ENCODE data around the gene STKLD1.
"Not testable (repeated sequence)": the region's sequence is repeated elsewhere in the genome, so short reads cannot be mapped to it uniquely, and the experiment has no call there.

STKLD1 gene

DNA sequence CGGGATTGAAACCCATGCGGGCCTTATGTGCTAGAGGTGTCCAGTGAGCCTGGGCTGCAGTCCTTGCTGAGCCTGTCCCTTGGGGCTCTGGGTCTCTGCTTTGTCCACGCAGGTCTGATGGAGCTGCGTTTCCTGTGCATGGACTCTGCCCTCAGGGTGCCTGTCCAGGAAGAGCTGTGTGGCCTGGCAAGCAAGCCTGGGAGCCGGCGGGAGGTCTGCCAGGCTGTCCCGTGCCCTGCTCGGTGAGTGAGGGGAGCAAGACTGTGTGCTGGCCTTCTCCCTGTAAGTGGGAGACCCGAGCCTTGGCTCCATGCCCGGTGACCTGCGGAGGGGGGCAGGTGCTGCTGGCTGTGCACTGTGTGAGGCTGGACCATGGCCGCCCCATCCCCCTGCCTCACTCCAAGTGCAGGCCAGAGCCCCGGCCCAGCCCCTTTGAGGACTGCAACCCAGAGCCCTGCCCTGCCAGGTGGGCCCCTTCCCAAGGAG lies 72.4 kb downstream of the STKLD1 start:
- Histone ChIP-seq H3K4me3 (ENCODE audit: insufficient read length, low read depth) (no peak overlapping the region), H3K9ac (ENCODE audit: insufficient read length, low read depth) (peak overlapping the region; percentile 1), H3K36me3 (ENCODE audit: insufficient read depth, insufficient read length, low read length) (no peaks in the 10 kb centered on the region), H3K4me1 (ENCODE audit: insufficient read depth, insufficient read length) (peaks cover 7% of the 10 kb centered on the region), H3K9me3 (ENCODE audit: insufficient read depth, low read length) (no peaks in the 10 kb centered on the region), H3K27me3 (ENCODE audit: insufficient read depth, insufficient read length) (no peaks in the 10 kb centered on the region)
- DNase-seq (ENCODE audit: low read depth, low spot score), result no peak
- no peak for TF ChIP-seq YY1 (IDR thresholded peaks at IDR 0.05; ENCODE audit: insufficient read depth, insufficient read length)
- no peak for TF ChIP-seq SUZ12 (IDR thresholded peaks at IDR 0.05; ENCODE audit: extremely low read depth, insufficient read depth, insufficient read length)
- TF ChIP-seq ZNF274 (IDR thresholded peaks at IDR 0.05; ENCODE audit: low read depth, low read length), result no peak

DNA sequence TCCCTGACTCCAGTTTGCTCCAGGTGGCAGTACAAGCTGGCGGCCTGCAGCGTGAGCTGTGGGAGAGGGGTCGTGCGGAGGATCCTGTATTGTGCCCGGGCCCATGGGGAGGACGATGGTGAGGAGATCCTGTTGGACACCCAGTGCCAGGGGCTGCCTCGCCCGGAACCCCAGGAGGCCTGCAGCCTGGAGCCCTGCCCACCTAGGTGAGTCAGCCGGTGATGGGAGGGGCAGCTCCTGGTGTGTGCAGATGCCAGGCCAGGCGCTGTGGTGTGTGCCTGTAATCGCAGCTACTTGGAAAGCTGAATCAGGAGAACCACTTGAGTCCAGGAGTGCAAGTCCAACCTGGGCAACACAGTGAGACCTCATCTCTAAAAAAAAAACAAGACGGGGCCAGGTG lies 73.6 kb downstream of the STKLD1 start:
- Histone ChIP-seq H3K4me3 (ENCODE audit: insufficient read length, low read depth) (no peak overlapping the region), H3K9me3 (ENCODE audit: insufficient read depth, low read length) (no peaks in the 10 kb centered on the region), H3K4me1 (ENCODE audit: insufficient read depth, insufficient read length) (peaks cover 4% of the 10 kb centered on the region), H3K9ac (ENCODE audit: insufficient read length, low read depth) (no peak overlapping the region), H3K27me3 (ENCODE audit: insufficient read depth, insufficient read length) (no peaks in the 10 kb centered on the region), H3K36me3 (ENCODE audit: insufficient read depth, insufficient read length, low read length) (no peaks in the 10 kb centered on the region)
- DNase-seq (ENCODE audit: low read depth, low spot score), result no peak
- TF ChIP-seq SUZ12 (IDR thresholded peaks at IDR 0.05; ENCODE audit: extremely low read depth, insufficient read depth, insufficient read length), result no peak

DNA sequence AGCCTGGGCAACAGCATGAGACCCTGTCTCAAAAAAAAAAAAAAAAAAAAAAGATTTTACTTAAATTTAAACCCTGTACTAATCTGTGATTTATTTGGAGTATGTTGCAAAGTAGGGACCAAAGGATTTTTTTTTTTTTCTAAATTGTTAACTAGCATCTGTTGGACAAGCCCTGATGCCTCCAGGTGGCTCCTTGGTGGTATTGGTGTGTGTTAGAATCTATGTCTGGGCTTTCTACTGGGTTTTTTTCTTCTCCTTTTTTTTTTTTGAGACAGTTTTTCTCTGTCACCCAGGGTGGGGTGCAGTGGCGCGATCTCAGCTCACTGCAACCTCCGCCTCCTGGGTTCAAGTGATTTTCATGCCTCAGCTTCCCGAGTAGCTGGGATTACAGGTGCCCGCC lies 75.7 kb downstream of the STKLD1 start:
- not testable (repeated sequence) for H3K9ac ChIP-seq (ENCODE audit: insufficient read length, low read depth); H3K27me3 ChIP-seq (ENCODE audit: insufficient read depth, insufficient read length); H3K9me3 ChIP-seq (ENCODE audit: insufficient read depth, low read length); DNase-seq (ENCODE audit: low read depth, low spot score); H3K4me3 ChIP-seq (ENCODE audit: insufficient read length, low read depth); H3K4me1 ChIP-seq (ENCODE audit: insufficient read depth, insufficient read length)
- peaks cover 15% of the 10 kb centered on the region for H3K36me3 ChIP-seq (ENCODE audit: insufficient read depth, insufficient read length, low read length)

DNA sequence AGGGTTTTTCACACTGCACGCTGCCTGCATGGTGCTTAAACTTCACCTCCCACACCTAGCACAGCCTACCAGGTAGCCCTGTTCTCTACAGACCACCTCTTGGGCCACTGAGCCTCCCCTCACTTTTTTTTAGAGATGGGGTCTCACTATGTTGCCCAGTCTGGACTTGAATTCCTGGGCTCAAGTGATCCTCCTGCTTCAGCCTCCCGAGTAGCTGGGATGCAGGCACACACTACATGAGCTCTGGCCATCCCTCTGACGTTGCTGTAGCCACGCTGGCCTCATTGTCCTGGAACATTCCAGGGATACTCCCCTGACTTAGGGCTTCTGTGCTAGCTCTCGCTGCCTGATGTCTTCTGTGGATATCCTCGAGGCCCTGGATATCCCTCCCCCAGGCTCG lies 76.4 kb downstream of the STKLD1 start:
- Histone ChIP-seq H3K4me3 (ENCODE audit: insufficient read length, low read depth) (no peak overlapping the region), H3K9ac (ENCODE audit: insufficient read length, low read depth) (no peak overlapping the region), H3K9me3 (ENCODE audit: insufficient read depth, low read length) (no peaks in the 10 kb centered on the region), H3K36me3 (ENCODE audit: insufficient read depth, insufficient read length, low read length) (peaks cover 15% of the 10 kb centered on the region), H3K4me1 (ENCODE audit: insufficient read depth, insufficient read length) (peaks cover 14% of the 10 kb centered on the region), H3K27me3 (ENCODE audit: insufficient read depth, insufficient read length) (no peaks in the 10 kb centered on the region)
- TF ChIP-seq SUZ12 (IDR thresholded peaks at IDR 0.05; ENCODE audit: extremely low read depth, insufficient read depth, insufficient read length), result no peak
- TF ChIP-seq YY1 (IDR thresholded peaks at IDR 0.05; ENCODE audit: insufficient read depth, insufficient read length), result no peak
- no peak for DNase-seq (ENCODE audit: low read depth, low spot score)

DNA sequence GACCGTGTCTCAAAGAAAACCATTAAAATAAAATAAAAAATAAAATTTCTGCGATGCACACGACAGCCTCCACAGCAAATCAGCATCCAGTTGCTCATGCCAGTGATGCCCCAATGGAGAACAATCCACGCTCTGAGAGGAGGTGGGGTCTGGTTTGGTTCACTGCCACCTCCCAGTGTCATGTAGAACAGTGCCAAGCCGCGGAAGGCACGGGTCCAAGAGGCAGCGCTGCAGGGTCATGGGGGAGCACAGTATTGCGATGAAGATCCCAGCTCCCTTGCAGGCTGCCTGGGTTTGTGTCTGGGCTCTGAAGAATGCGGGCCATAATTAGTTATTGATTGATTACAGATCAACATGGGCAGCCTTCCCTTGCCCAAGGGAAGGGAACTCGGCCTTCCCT lies 77.5 kb downstream of the STKLD1 start:
- no peak for TF ChIP-seq YY1 (IDR thresholded peaks at IDR 0.05; ENCODE audit: insufficient read depth, insufficient read length)
- TF ChIP-seq SUZ12 (IDR thresholded peaks at IDR 0.05; ENCODE audit: extremely low read depth, insufficient read depth, insufficient read length), result no peak
- TF ChIP-seq ZNF274 (IDR thresholded peaks at IDR 0.05; ENCODE audit: low read depth, low read length), result no peak
- H3K9ac ChIP-seq (ENCODE audit: insufficient read length, low read depth), result no peak overlapping the region
- H3K9me3 ChIP-seq (ENCODE audit: insufficient read depth, low read length), result no peaks in the 10 kb centered on the region
- no peaks in the 10 kb centered on the region for H3K27me3 ChIP-seq (ENCODE audit: insufficient read depth, insufficient read length)
- H3K36me3 ChIP-seq (ENCODE audit: insufficient read depth, insufficient read length, low read length), result peaks cover 15% of the 10 kb centered on the region
- no peak for DNase-seq (ENCODE audit: low read depth, low spot score)
- no peak overlapping the region for H3K4me3 ChIP-seq (ENCODE audit: insufficient read length, low read depth)
- peaks cover 13% of the 10 kb centered on the region for H3K4me1 ChIP-seq (ENCODE audit: insufficient read depth, insufficient read length)

DNA sequence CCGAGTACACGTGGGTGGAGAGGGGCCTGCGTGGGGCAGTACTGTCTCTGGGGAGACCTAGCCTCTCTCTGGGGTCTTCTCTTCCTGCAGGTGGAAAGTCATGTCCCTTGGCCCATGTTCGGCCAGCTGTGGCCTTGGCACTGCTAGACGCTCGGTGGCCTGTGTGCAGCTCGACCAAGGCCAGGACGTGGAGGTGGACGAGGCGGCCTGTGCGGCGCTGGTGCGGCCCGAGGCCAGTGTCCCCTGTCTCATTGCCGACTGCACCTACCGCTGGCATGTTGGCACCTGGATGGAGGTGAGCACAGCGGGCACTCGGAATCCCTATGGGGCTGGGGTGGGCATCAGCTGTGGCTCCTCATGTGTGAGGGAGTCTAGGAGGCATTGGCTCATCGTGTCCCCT lies 78.2 kb downstream of the STKLD1 start:
- Histone ChIP-seq H3K9ac (ENCODE audit: insufficient read length, low read depth) (no peak overlapping the region), H3K4me3 (ENCODE audit: insufficient read length, low read depth) (no peak overlapping the region), H3K4me1 (ENCODE audit: insufficient read depth, insufficient read length) (peaks cover 12% of the 10 kb centered on the region), H3K27me3 (ENCODE audit: insufficient read depth, insufficient read length) (no peaks in the 10 kb centered on the region), H3K9me3 (ENCODE audit: insufficient read depth, low read length) (no peaks in the 10 kb centered on the region), H3K36me3 (ENCODE audit: insufficient read depth, insufficient read length, low read length) (peaks cover 15% of the 10 kb centered on the region)
- no peak for DNase-seq (ENCODE audit: low read depth, low spot score)
- TF ChIP-seq ZNF274 (IDR thresholded peaks at IDR 0.05; ENCODE audit: low read depth, low read length) (no peak), YY1 (IDR thresholded peaks at IDR 0.05; ENCODE audit: insufficient read depth, insufficient read length) (no peak), SUZ12 (IDR thresholded peaks at IDR 0.05; ENCODE audit: extremely low read depth, insufficient read depth, insufficient read length) (no peak)

DNA sequence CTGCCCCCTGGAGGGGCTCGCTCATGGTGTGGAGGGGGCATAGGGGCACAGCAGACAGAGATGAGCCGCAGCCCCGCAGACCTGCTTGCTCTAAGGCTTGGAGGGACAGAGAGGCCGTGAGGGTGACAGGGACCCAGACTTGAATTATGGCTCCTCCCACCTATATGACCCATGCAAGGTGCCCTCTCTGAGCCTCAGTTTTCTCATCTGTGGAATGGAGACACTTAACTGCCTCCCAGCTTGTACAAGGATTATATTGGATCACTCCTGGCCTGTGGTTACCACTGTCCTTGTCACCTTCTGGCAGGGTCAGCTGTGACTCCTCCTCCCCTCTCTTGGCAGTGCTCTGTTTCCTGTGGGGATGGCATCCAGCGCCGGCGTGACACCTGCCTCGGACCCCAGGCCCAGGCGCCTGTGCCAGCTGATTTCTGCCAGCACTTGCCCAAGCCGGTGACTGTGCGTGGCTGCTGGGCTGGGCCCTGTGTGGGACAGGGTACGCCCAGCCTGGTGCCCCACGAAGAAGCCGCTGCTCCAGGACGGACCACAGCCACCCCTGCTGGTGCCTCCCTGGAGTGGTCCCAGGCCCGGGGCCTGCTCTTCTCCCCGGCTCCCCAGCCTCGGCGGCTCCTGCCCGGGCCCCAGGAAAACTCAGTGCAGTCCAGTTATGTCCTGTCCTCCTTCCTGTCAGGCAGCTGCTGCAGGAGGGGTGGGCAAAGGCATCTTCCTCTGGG lies 78.9 kb downstream of the STKLD1 start:
- no peaks in the 10 kb centered on the region for H3K9me3 ChIP-seq (ENCODE audit: insufficient read depth, low read length)
- peaks cover 15% of the 10 kb centered on the region for H3K36me3 ChIP-seq (ENCODE audit: insufficient read depth, insufficient read length, low read length)
- TF ChIP-seq YY1 (IDR thresholded peaks at IDR 0.05; ENCODE audit: insufficient read depth, insufficient read length) (no peak), SUZ12 (IDR thresholded peaks at IDR 0.05; ENCODE audit: extremely low read depth, insufficient read depth, insufficient read length) (no peak)
- no peak for DNase-seq (ENCODE audit: low read depth, low spot score)
- H3K4me3 ChIP-seq (ENCODE audit: insufficient read length, low read depth), result no peak overlapping the region
- H3K9ac ChIP-seq (ENCODE audit: insufficient read length, low read depth), result no peak overlapping the region
- H3K27me3 ChIP-seq (ENCODE audit: insufficient read depth, insufficient read length), result no peaks in the 10 kb centered on the region
- H3K4me1 ChIP-seq (ENCODE audit: insufficient read depth, insufficient read length), result peaks cover 12% of the 10 kb centered on the region
